SK-N-SH (cell line): ENCODE measurements around the gene ARHGAP6.
"Not testable (repeated sequence)": the region's sequence is repeated elsewhere in the genome, so short reads cannot be mapped to it uniquely, and the experiment has no call there.

Source experiments
- CTCF ChIP-seq: fragments of 200-600 bp; sonication (generic); IDR thresholded peaks from 2 replicates; pipeline ENCODE4 v1.6.1; 2017; ENCODE audit warnings: antibody characterized with exemption, mild to moderate bottlenecking, moderate library complexity
- EP300 ChIP-seq, 2 experiments: IDR thresholded peaks; 2 replicates each; pipeline versions ENCODE4 v1.4.0 to v1.6.1; 2012; ENCODE audit warnings: borderline replicate concordance in 1 of 2, low read depth in 1 of 2, low read length in 1 of 2
- FOXM1 ChIP-seq: IDR thresholded peaks from 2 replicates; pipeline ENCODE4 v1.4.0; 2012; ENCODE audit warnings: low read depth, mild to moderate bottlenecking
- MEF2A ChIP-seq: IDR thresholded peaks from 2 replicates; pipeline ENCODE4 v1.4.0; 2012; ENCODE audit warnings: low read depth, borderline replicate concordance
- MXI1 ChIP-seq: IDR thresholded peaks from 2 replicates; pipeline ENCODE4 v1.6.1; 2012; ENCODE audit warnings: mild to moderate bottlenecking, low read depth, low read length, improper control_type of control experiment
- NFIC ChIP-seq: IDR thresholded peaks from 2 replicates; pipeline ENCODE4 v1.4.0; 2012; ENCODE audit warnings: borderline replicate concordance
- POLR2AphosphoS5 ChIP-seq: IDR thresholded peaks from 2 replicates; pipeline ENCODE4 v1.6.1; 2012; ENCODE audit warnings: low read depth, low read length
- RAD21 ChIP-seq: IDR thresholded peaks from 2 replicates; pipeline ENCODE4 v1.6.1; 2012; ENCODE audit warnings: mild to moderate bottlenecking, low read length
- RCOR1 ChIP-seq: fragments of 150-350 bp; IDR thresholded peaks from 2 replicates; pipeline ENCODE4 v1.6.1; 2017; ENCODE audit warnings: antibody characterized with exemption, low read length
- SMC3 ChIP-seq: IDR thresholded peaks from 2 replicates; pipeline ENCODE4 v1.6.1; 2012; ENCODE audit warnings: low read depth, low read length, improper control_type of control experiment
- TAF1 ChIP-seq: IDR thresholded peaks from 2 replicates; pipeline ENCODE4 v1.6.1; 2012; ENCODE audit warnings: low read depth, mild to moderate bottlenecking, low read length, moderate library complexity, borderline replicate concordance
- YY1 ChIP-seq: IDR thresholded peaks from 2 replicates; pipeline ENCODE4 v1.4.0; 2012; ENCODE audit warnings: low read depth, mild to moderate bottlenecking

GRCh38 chrX:11614253-11614652 lies 51.5 kb downstream of the ARHGAP6 start:
- not testable (repeated sequence) for TF ChIP-seq CTCF; MEF2A; POLR2AphosphoS5; MXI1; RCOR1; RAD21; NFIC; YY1; TAF1; FOXM1; EP300 (IDR thresholded peaks at IDR 0.05; ENCODE audit: borderline replicate concordance in 1 of 2, low read depth in 1 of 2, low read length in 1 of 2); SMC3
